Loucy (cell line): ENCODE data around the gene TMEM164.

Experiments
- H2AFZ ChIP-seq: fragments of 200-600 bp; sonication (generic); 2 replicates; pipeline ENCODE4 v1.6.0; 2016; ENCODE audit warnings: antibody characterized with exemption, mild to moderate bottlenecking, low read length, moderate library complexity
- H3F3A ChIP-seq: fragments of 200-600 bp; 2 replicates; pipeline ENCODE4 v1.6.0; 2016; ENCODE audit warnings: antibody characterized with exemption, low read depth, mild to moderate bottlenecking
- H3K27me3 ChIP-seq: fragments of 200-600 bp; sonication (generic); 2 replicates; pipeline ENCODE4 v1.6.1; 2014; ENCODE audit warnings: low read length, mild to moderate bottlenecking; ENCODE audit not compliant: insufficient read depth, poor library complexity, severe bottlenecking
- H3K36me3 ChIP-seq: fragments of 200-600 bp; sonication (generic); 2 replicates; pipeline ENCODE4 v1.6.1; 2016; ENCODE audit warnings: low read length; ENCODE audit not compliant: insufficient read depth
- H3K4me1 ChIP-seq: fragments of 200-600 bp; sonication (generic); 2 replicates; pipeline ENCODE4 v1.5.1; 2014; ENCODE audit warnings: low read length, mild to moderate bottlenecking; ENCODE audit not compliant: insufficient read depth, poor library complexity, severe bottlenecking
- H3K4me2 ChIP-seq: fragments of 200-600 bp; sonication (generic); 2 replicates; pipeline ENCODE4 v1.6.0; 2014; ENCODE audit warnings: antibody characterized with exemption, low read length, low read depth, mild to moderate bottlenecking; ENCODE audit not compliant: poor library complexity, severe bottlenecking
- H3K4me3 ChIP-seq: fragments of 200-600 bp; sonication (generic); 2 replicates; pipeline ENCODE4 v1.5.1; 2014; ENCODE audit warnings: low read length, mild to moderate bottlenecking, mixed read lengths; ENCODE audit not compliant: poor library complexity, severe bottlenecking
- H3K79me2 ChIP-seq: fragments of 200-600 bp; sonication (generic); 2 replicates; pipeline ENCODE4 v1.6.1; 2014; ENCODE audit warnings: low read length; ENCODE audit not compliant: insufficient read depth
- H3K9ac ChIP-seq: fragments of 200-600 bp; sonication (generic); 2 replicates; pipeline ENCODE4 v1.6.0; 2014; ENCODE audit warnings: mild to moderate bottlenecking, low read depth, low read length, moderate library complexity; ENCODE audit not compliant: poor library complexity, severe bottlenecking
- H3K9me2 ChIP-seq: fragments of 200-600 bp; sonication (generic); replicated peaks from 2 replicates; pipeline ENCODE4 v1.6.1; 2016; ENCODE audit warnings: low read depth, low read length, mixed read lengths
- H3K9me3 ChIP-seq: fragments of 200-600 bp; sonication (generic); 2 replicates; pipeline ENCODE4 v1.6.1; 2014; ENCODE audit warnings: mild to moderate bottlenecking, antibody characterized with exemption, low read length, low read depth; ENCODE audit not compliant: insufficient read depth
- H4K20me1 ChIP-seq: fragments of 200-600 bp; sonication (generic); 2 replicates; pipeline ENCODE4 v1.6.0; 2014; ENCODE audit warnings: antibody characterized with exemption, low read length, mild to moderate bottlenecking; ENCODE audit not compliant: insufficient read depth, poor library complexity, severe bottlenecking
- EZH2phosphoT487 ChIP-seq: fragments of 200-600 bp; IDR thresholded peaks from 2 replicates; pipeline ENCODE4 v1.6.1; 2018; ENCODE audit warnings: antibody characterized with exemption, mild to moderate bottlenecking, moderate library complexity, borderline replicate concordance
- TF ChIP-seq, protein P1 (sequence below): fragments of 200-600 bp; sonication (generic); conservative IDR thresholded peaks from 2 replicates; pipeline ENCODE4 v1.5.1; 2014; ENCODE audit warnings: mild to moderate bottlenecking, antibody characterized with exemption, low read length

The TMEM164 gene

DNA sequence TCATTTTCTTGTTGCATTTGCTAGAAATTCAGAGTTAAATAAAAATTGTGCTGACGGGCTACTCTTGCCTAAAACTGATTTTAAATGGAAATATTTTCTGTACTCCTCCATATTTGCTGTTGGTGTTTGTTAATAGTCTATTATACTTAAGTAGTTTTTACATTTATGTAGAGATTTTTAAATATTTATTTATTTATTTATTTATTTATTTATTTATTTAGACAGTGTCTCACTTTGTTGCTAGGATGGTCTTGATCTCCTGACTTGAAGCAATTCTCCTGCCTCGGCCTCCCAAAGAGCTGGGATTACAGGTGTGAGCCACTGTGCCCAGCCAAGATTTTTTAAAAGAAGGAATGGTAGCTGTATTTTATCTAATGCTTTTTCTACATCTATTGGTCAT, 68.1 kb downstream of the TMEM164 start:
- Histone ChIP-seq H3K36me3 (peaks cover 36% of the 10 kb centered on the region; the same call in 1 of the 2 replicates), H3K9me2 (no peaks in the 10 kb centered on the region), H3K79me2 (peaks cover 18% of the 10 kb centered on the region; the same call in 1 of the 2 replicates), H2AFZ (no peak overlapping the region), H4K20me1 (peaks cover 4% of the 10 kb centered on the region), H3F3A (no peaks in the 10 kb centered on the region), H3K4me3 (no peak overlapping the region), H3K4me1 (no peaks in the 10 kb centered on the region), H3K4me2 (no peak overlapping the region), H3K9ac (no peak overlapping the region), H3K27me3 (no peaks in the 10 kb centered on the region), H3K9me3 (no peaks in the 10 kb centered on the region)
- TF ChIP-seq, protein P1, sequence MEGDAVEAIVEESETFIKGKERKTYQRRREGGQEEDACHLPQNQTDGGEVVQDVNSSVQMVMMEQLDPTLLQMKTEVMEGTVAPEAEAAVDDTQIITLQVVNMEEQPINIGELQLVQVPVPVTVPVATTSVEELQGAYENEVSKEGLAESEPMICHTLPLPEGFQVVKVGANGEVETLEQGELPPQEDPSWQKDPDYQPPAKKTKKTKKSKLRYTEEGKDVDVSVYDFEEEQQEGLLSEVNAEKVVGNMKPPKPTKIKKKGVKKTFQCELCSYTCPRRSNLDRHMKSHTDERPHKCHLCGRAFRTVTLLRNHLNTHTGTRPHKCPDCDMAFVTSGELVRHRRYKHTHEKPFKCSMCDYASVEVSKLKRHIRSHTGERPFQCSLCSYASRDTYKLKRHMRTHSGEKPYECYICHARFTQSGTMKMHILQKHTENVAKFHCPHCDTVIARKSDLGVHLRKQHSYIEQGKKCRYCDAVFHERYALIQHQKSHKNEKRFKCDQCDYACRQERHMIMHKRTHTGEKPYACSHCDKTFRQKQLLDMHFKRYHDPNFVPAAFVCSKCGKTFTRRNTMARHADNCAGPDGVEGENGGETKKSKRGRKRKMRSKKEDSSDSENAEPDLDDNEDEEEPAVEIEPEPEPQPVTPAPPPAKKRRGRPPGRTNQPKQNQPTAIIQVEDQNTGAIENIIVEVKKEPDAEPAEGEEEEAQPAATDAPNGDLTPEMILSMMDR: no peak
- TF ChIP-seq EZH2phosphoT487: no peak

DNA sequence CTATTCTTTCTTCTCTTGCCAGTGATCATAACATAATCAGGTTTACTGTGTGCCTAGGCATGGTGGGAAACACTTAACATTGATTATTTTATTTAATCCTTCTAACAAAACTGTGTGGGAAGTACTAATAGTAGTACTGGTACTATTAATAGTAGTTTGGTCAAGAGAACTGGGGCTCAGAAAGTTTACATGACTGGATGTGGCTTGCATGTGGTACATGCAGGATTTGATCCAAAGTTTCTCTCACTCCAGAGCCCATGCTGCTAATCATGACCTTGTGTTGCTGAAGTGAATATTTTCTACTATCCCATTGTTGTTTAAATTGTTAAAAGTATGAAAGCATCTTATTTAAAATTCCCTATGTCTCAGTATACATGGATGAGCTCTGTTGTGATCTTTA, 78.4 kb downstream of the TMEM164 start:
- H3F3A ChIP-seq: no peaks in the 10 kb centered on the region
- no peaks in the 10 kb centered on the region for H3K9me2 ChIP-seq
- H3K27me3 ChIP-seq: no peaks in the 10 kb centered on the region
- H3K9ac ChIP-seq: no peak overlapping the region
- TF ChIP-seq EZH2phosphoT487: no peak
- TF ChIP-seq, protein P1: no peak
- H3K4me2 ChIP-seq: no peak overlapping the region
- no peaks in the 10 kb centered on the region for H3K9me3 ChIP-seq
- peaks cover 33% of the 10 kb centered on the region for H3K79me2 ChIP-seq
- no peak overlapping the region for H3K4me3 ChIP-seq
- H3K36me3 ChIP-seq: no peaks in the 10 kb centered on the region; the same call in 1 of the 2 replicates
- no peak overlapping the region for H2AFZ ChIP-seq
- H3K4me1 ChIP-seq: peaks cover 9% of the 10 kb centered on the region
- H4K20me1 ChIP-seq: peaks cover 5% of the 10 kb centered on the region

DNA sequence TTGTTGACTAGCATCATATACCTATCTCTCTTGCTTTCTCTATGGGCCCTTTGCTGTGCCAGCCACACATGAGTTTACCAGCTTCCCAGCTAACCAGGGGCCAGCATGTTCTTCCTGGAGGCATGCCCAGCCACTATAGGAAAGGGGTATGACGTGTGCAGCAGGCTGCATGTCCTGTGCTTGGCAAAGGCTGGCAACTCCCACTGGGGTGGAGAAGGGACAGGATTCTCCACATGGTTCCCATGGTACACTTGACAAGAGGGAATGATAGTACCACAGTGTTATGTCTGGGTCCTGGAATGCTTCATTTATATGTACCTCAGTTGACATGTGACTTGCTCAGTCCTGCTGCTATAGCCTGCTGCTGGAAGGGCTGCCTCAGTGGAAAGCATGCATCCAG, 78.8 kb downstream of the TMEM164 start:
- Histone ChIP-seq H3K9me2 (no peaks in the 10 kb centered on the region), H3K4me1 (peaks cover 9% of the 10 kb centered on the region), H3K4me3 (no peak overlapping the region), H4K20me1 (peaks cover 5% of the 10 kb centered on the region), H3K9ac (no peak overlapping the region), H3K27me3 (no peaks in the 10 kb centered on the region), H3K79me2 (peaks cover 29% of the 10 kb centered on the region), H2AFZ (no peak overlapping the region), H3K9me3 (no peaks in the 10 kb centered on the region), H3F3A (no peaks in the 10 kb centered on the region), H3K36me3 (no peaks in the 10 kb centered on the region; the same call in 1 of the 2 replicates), H3K4me2 (no peak overlapping the region)
- TF ChIP-seq, protein P1: no peak
